Measurements from ENCODE around the gene PACS1. TPM values are rescaled to one million over a fixed set of nuclear protein-coding genes. Genes with fewer than 3 reads are reported as not detected.

The PACS1 gene
- polyA plus RNA-seq, 3 donors = 8.1 to 36.8 (median 12.4) TPM

DNA sequence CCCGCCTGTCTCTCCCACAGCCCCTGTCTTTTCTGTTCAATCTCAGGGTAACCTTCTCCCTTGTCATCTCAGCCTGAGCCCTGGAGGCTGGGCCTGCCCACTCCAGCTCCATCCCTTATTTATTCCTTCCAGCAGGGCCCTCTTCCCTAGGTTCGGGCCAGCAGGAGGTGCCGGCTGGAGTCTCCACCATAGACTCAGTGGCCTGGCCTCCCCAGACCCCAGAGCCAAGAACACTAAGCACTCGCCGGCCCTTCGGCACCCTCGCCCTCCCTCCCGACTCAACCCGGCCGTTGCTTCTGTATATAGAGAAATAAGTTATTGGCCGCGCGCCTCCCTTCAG is 196.9 kb downstream of the PACS1 start:
- no peak for DNase-seq
- WGBS (ENCODE audit: insufficient coverage) = 50% methylated on average over 1 of the region's 13 CpGs
- Histone ChIP-seq H3K79me2 (ENCODE audit: insufficient read depth, low read length) (peaks cover 34% of the 10 kb centered on the region), H3K27me3 (ENCODE audit: control insufficient read depth in 2 of 2, insufficient read depth in 2 of 2, low read length in 2 of 2) (no peaks in the 10 kb centered on the region), H3K4me2 (replicated peaks; ENCODE audit: extremely low read depth, low read length, poor library complexity, severe bottlenecking) (peak overlapping the region; percentile 97), H3K4me1 (ENCODE audit: control insufficient read depth in 1 of 2, insufficient read depth in 2 of 2, low read length in 2 of 2) (peaks cover 26 to 35% of the 10 kb centered on the region in 2 donors), H3K27ac (ENCODE audit: low read depth in 1 of 2, low read length in 2 of 2) (peak overlapping the region in 1 of 2 donors; percentile 23), H2AFZ (ENCODE audit: insufficient read depth, low read depth, low read length, poor library complexity, severe bottlenecking) (peak overlapping the region; percentile 83), H3K36me3 (replicated peaks in 1 of 2; ENCODE audit: control insufficient read depth in 1 of 2, insufficient read depth in 2 of 2, low read length in 2 of 2) (peaks cover 5 to 15% of the 10 kb centered on the region in 2 donors), H3K4me3 (replicated peaks in 1 of 3; ENCODE audit: low read depth in 2 of 3, low read length in 3 of 3) (peak overlapping the region; percentile 63 to 99 (median 97)), H3K9ac (ENCODE audit: insufficient read depth, low read length, poor library complexity, severe bottlenecking) (peak overlapping the region; percentile 48), H3K9me3 (replicated peaks in 1 of 2; ENCODE audit: control insufficient read depth in 1 of 2, insufficient read depth in 1 of 2, low read length in 2 of 2) (no peaks in the 10 kb centered on the region), H4K20me1 (ENCODE audit: insufficient read depth, low read length) (peaks cover 34% of the 10 kb centered on the region)
- Mint-ChIP-seq H3K27me3 (ENCODE audit: low read depth in 3 of 3) (peaks cover 0 to 4% (median 3%) of the 10 kb centered on the region in 3 donors), H3K36me3 (peaks cover 12 to 13% of the 10 kb centered on the region in 2 donors), H3K27ac (peak overlapping the region in 3 of 7 donors; percentile 50 to 80 (median 77)), H3K9me3 (no peaks in the 10 kb centered on the region), H3K4me1 (peaks cover 33% of the 10 kb centered on the region), H3K4me3 (peak overlapping the region; percentile 93 to 98)
- intact Hi-C loops (cut with micrococcal nuclease) = no loop called here
- TF ChIP-seq, protein P1, sequence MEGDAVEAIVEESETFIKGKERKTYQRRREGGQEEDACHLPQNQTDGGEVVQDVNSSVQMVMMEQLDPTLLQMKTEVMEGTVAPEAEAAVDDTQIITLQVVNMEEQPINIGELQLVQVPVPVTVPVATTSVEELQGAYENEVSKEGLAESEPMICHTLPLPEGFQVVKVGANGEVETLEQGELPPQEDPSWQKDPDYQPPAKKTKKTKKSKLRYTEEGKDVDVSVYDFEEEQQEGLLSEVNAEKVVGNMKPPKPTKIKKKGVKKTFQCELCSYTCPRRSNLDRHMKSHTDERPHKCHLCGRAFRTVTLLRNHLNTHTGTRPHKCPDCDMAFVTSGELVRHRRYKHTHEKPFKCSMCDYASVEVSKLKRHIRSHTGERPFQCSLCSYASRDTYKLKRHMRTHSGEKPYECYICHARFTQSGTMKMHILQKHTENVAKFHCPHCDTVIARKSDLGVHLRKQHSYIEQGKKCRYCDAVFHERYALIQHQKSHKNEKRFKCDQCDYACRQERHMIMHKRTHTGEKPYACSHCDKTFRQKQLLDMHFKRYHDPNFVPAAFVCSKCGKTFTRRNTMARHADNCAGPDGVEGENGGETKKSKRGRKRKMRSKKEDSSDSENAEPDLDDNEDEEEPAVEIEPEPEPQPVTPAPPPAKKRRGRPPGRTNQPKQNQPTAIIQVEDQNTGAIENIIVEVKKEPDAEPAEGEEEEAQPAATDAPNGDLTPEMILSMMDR (IDR thresholded peaks at IDR 0.05) = no peak

DNA sequence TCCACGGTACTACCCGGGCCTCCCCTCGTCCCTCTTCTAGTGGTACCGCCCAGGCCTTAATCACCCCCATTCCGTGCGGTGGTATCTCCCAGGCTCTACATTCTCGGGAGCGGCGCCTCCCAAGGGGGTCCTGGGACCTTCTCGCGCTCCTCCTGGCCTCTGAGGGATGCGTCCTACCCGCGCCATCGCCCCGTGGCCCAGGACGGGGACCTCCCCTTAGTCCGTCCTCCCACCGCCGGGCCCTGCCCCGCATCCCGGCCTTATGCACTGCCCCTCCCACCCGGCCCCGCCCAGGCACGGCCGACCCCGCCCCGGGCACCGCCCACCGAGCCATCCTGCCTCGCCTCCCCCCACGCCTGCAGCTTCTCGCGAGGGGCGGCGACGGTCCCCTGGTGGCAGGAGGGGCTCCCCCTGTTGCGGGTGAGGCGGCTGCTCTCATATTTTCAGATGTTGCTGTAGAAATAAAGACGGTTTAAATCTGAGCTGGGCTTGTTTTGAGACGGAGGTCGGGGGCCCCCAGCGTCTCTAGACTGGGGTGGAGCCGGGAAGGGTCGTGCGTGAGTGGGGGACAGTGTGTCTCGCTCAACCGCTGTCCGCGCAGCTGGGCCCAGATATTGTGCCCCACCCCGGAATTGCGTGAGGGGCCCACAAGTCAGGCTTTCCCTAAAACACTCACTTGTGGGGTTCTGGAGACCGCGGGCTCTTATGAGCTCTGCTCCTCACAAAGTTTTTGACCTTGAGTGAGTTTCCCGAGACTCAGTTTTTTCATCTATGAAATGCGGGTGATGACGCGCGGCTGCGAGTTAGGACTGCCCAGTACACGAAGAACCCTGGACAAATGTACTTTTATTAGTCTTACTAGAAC is 197.5 kb downstream of the PACS1 start:
- peaks cover 40% of the 10 kb centered on the region for H4K20me1 ChIP-seq (ENCODE audit: insufficient read depth, low read length)
- no peaks in the 10 kb centered on the region for H3K9me3 Mint-ChIP-seq
- TF ChIP-seq, protein P1 (IDR thresholded peaks at IDR 0.05) = no peak
- peak overlapping the region; percentile 82 to 85 for H3K27ac ChIP-seq (ENCODE audit: low read depth in 1 of 2, low read length in 2 of 2)
- H3K9me3 ChIP-seq (replicated peaks in 1 of 2; ENCODE audit: control insufficient read depth in 1 of 2, insufficient read depth in 1 of 2, low read length in 2 of 2) = no peaks in the 10 kb centered on the region
- peaks cover 16 to 19% of the 10 kb centered on the region in 2 donors for H3K36me3 Mint-ChIP-seq
- 0% methylated on average over 41 of the region's 61 CpGs for WGBS (ENCODE audit: insufficient coverage)
- H3K4me3 Mint-ChIP-seq = peak overlapping the region; percentile 93 to 98
- H3K4me2 ChIP-seq (replicated peaks; ENCODE audit: extremely low read depth, low read length, poor library complexity, severe bottlenecking) = peak overlapping the region; percentile 97
- H3K36me3 ChIP-seq (replicated peaks in 1 of 2; ENCODE audit: control insufficient read depth in 1 of 2, insufficient read depth in 2 of 2, low read length in 2 of 2) = peaks cover 11 to 21% of the 10 kb centered on the region in 2 donors
- peak; percentile 57 to 76 (median 70) for DNase-seq
- peaks cover 39% of the 10 kb centered on the region for H3K79me2 ChIP-seq (ENCODE audit: insufficient read depth, low read length)
- no peaks in the 10 kb centered on the region for H3K27me3 ChIP-seq (ENCODE audit: control insufficient read depth in 2 of 2, insufficient read depth in 2 of 2, low read length in 2 of 2)
- H3K27me3 Mint-ChIP-seq (ENCODE audit: low read depth in 3 of 3) = peaks cover 0 to 4% (median 3%) of the 10 kb centered on the region in 3 donors
- H3K27ac Mint-ChIP-seq = peak overlapping the region; percentile 90 to 99 (median 96)
- H2AFZ ChIP-seq (ENCODE audit: insufficient read depth, low read depth, low read length, poor library complexity, severe bottlenecking) = peak overlapping the region; percentile 83
- peak overlapping the region; percentile 63 to 99 (median 97) for H3K4me3 ChIP-seq (replicated peaks in 1 of 3; ENCODE audit: low read depth in 2 of 3, low read length in 3 of 3)
- intact Hi-C loops (cut with micrococcal nuclease) = loop anchor here in 1 of 2 donors (2.0 kb wide), 1 partner anchor 21 kb away; the partner anchor contains the start of gene YIF1A
- peaks cover 33% of the 10 kb centered on the region for H3K4me1 Mint-ChIP-seq
- peak overlapping the region; percentile 48 for H3K9ac ChIP-seq (ENCODE audit: insufficient read depth, low read length, poor library complexity, severe bottlenecking)
- H3K4me1 ChIP-seq (ENCODE audit: control insufficient read depth in 1 of 2, insufficient read depth in 2 of 2, low read length in 2 of 2) = peaks cover 26 to 35% of the 10 kb centered on the region in 2 donors
